Keratinocyte (primary cell): ENCODE data around the gene PIWIL4. TPM values are rescaled to one million over a fixed set of nuclear protein-coding genes. Genes with fewer than 3 reads are reported as not detected.

Experiments used
- DNase-seq: peaks from one replicate; pipeline ENCODE4 v3.0.0-alpha.2; 2011; ENCODE audit warnings: low read depth, missing footprints, low spot score
- FAIRE-seq: peaks from 2 replicates; lab custom pipeline; 2011; peaks lifted over from hg19 to GRCh38; lab: Jason Lieb, UNC
- H2AFZ ChIP-seq: 2 replicates; pipeline ENCODE4 v1.6.0; 2012; ENCODE audit warnings: low read length, control low read depth, inconsistent platforms; ENCODE audit not compliant: control insufficient read depth
- H3K27ac ChIP-seq: 2 replicates; pipeline ENCODE4 v1.5.1; 2011; ENCODE audit warnings: low read length; ENCODE audit not compliant: control insufficient read depth, insufficient read depth
- H3K27me3 ChIP-seq: 3 replicates; pipeline ENCODE4 v1.6.0; 2011; ENCODE audit warnings: low read length; ENCODE audit not compliant: control insufficient read depth, insufficient read depth; ENCODE audit errors: extremely low read depth
- H3K36me3 ChIP-seq, 2 experiments: 2 replicates in 1 of 2; 3 replicates in 1 of 2; pipeline ENCODE4 v1.5.1; 2011; ENCODE audit warnings: low read length in 2 of 2, mild to moderate bottlenecking in 1 of 2; ENCODE audit not compliant: control insufficient read depth in 2 of 2, insufficient read depth in 2 of 2; ENCODE audit errors: extremely low read depth in 1 of 2
- H3K4me1 ChIP-seq: 3 replicates; pipeline ENCODE4 v1.5.1; 2011; ENCODE audit warnings: low read length; ENCODE audit not compliant: control insufficient read depth, insufficient read depth; ENCODE audit errors: extremely low read depth
- H3K4me2 ChIP-seq: 3 replicates; pipeline ENCODE4 v1.6.0; 2011; ENCODE audit warnings: low read depth, low read length; ENCODE audit not compliant: control insufficient read depth, insufficient read depth; ENCODE audit errors: extremely low read depth
- H3K4me3 ChIP-seq, 3 experiments: fragments of 200-600 bp in 1 of 3; sonication (generic) in 1 of 3; 2 replicates in 2 of 3; 3 replicates in 1 of 3; pipeline ENCODE4 v1.5.1; 2011 to 2016; ENCODE audit warnings: low read length in 3 of 3, mild to moderate bottlenecking in 3 of 3, control low read depth in 2 of 3, inconsistent platforms in 1 of 3, low read depth in 1 of 3, mixed read lengths in 1 of 3, mixed run types in 1 of 3, moderate library complexity in 1 of 3; ENCODE audit not compliant: control insufficient read depth in 2 of 3, insufficient read depth in 2 of 3; ENCODE audit errors: extremely low read depth in 1 of 3
- H3K79me2 ChIP-seq: 2 replicates; pipeline ENCODE4 v1.6.0; 2012; ENCODE audit warnings: low read length; ENCODE audit not compliant: control insufficient read depth, insufficient read depth
- H3K9ac ChIP-seq: 3 replicates; pipeline ENCODE4 v1.6.0; 2011; ENCODE audit warnings: low read length; ENCODE audit not compliant: control insufficient read depth, insufficient read depth; ENCODE audit errors: extremely low read depth
- H3K9me1 ChIP-seq: 3 replicates; pipeline ENCODE4 v1.6.0; 2011; ENCODE audit warnings: low read length; ENCODE audit not compliant: control insufficient read depth, insufficient read depth; ENCODE audit errors: extremely low read depth
- H3K9me3 ChIP-seq: 2 replicates; pipeline ENCODE4 v1.5.1; 2012; ENCODE audit warnings: low read depth, low read length; ENCODE audit not compliant: control insufficient read depth
- H4K20me1 ChIP-seq: 3 replicates; pipeline ENCODE4 v1.6.0; 2011; ENCODE audit warnings: low read length; ENCODE audit not compliant: control insufficient read depth, insufficient read depth; ENCODE audit errors: extremely low read depth
- CTCF ChIP-seq, 3 experiments: IDR thresholded peaks in 1 of 3; conservative IDR thresholded peaks in 1 of 3; optimal IDR thresholded peaks in 1 of 3; 2 replicates in 2 of 3; 3 replicates in 1 of 3; pipeline versions ENCODE3 to v1.5.1; 2011; ENCODE audit warnings: low read length in 3 of 3, mild to moderate bottlenecking in 3 of 3, moderate library complexity in 2 of 3, control low read depth in 1 of 3, inconsistent platforms in 1 of 3; ENCODE audit not compliant: insufficient read depth in 2 of 3; ENCODE audit errors: extremely low read depth in 1 of 3
- EZH2 ChIP-seq: IDR thresholded peaks from one replicate; pipeline ENCODE4 v1.6.1; 2012; ENCODE audit warnings: inconsistent platforms, mild to moderate bottlenecking, low read length, moderate library complexity
- dilution Hi-C: fragments of 300-500 bp; cut with MboI; formaldehyde crosslinking; loops from one replicate; pipeline ENCODE4 v1.7.0; 2020; ENCODE audit warnings: low sequenced_read_pairs; ENCODE audit not compliant: extremely low pct_ligation_motif_present
- polyA plus RNA-seq, 5 experiments: library from polyadenylated mRNA; depleted of rRNA in 3 of 5; stranded (reverse) in 3 of 5; stranded (forward) in 1 of 5; unstranded in 1 of 5; fragments of >200 nt; gene quantifications; 1 replicate in 1 of 5; 2 replicates in 3 of 5; 3 replicates in 1 of 5; pipeline versions ENCODE4 v1.2.1 to v1.2.3, GENCODE V29; 2011 to 2012; ENCODE audit warnings: missing spikeins in 2 of 5, low read depth in 1 of 5, low replicate concordance in 1 of 5

Gene PIWIL4
- polyA plus RNA-seq, 1 donor (not counting 4 experiments of a cell fraction or from before 2014, with no cell fraction given) = 0.14 TPM

GRCh38 chr11:94656968-94657367 lies 89.8 kb downstream of the PIWIL4 start:
- dilution Hi-C loops = no loop called here
- FAIRE-seq = no peak

GRCh38 chr11:94657629-94658028 lies 90.5 kb downstream of the PIWIL4 start:
- H3K27me3 ChIP-seq = no peaks in the 10 kb centered on the region
- no peaks in the 10 kb centered on the region for H3K36me3 ChIP-seq
- H3K9me1 ChIP-seq = no peaks in the 10 kb centered on the region
- H4K20me1 ChIP-seq = no peaks in the 10 kb centered on the region
- H3K27ac ChIP-seq = no peak overlapping the region
- H3K79me2 ChIP-seq = no peaks in the 10 kb centered on the region
- no peaks in the 10 kb centered on the region for H3K9me3 ChIP-seq
- H3K4me2 ChIP-seq = no peak overlapping the region
- H3K4me1 ChIP-seq = peaks cover 4% of the 10 kb centered on the region
- TF ChIP-seq EZH2 = no peak
- no peak for TF ChIP-seq CTCF (optimal IDR thresholded peaks at IDR 0.05 in 1 of 3, IDR thresholded peaks at IDR 0.05 in 1 of 3, conservative IDR thresholded peaks at IDR 0.05 in 1 of 3; ENCODE audit: extremely low read depth in 1 of 3, insufficient read depth in 2 of 3, low read length in 3 of 3)
- no peak for DNase-seq
- H2AFZ ChIP-seq = no peak overlapping the region
- dilution Hi-C loops = no loop called here
- no peak overlapping the region for H3K4me3 ChIP-seq
- no peak for FAIRE-seq
- no peak overlapping the region for H3K9ac ChIP-seq

More at GRCh38 chr11:94656968-94657367, 89.8 kb downstream of the PIWIL4 start:
- DNase-seq = no peak
- no peaks in the 10 kb centered on the region for H3K36me3 ChIP-seq
- H3K27ac ChIP-seq = no peak overlapping the region
- H3K9me3 ChIP-seq = no peaks in the 10 kb centered on the region
- TF ChIP-seq EZH2 (no peak), CTCF (optimal IDR thresholded peaks at IDR 0.05 in 1 of 3, IDR thresholded peaks at IDR 0.05 in 1 of 3, conservative IDR thresholded peaks at IDR 0.05 in 1 of 3; ENCODE audit: extremely low read depth in 1 of 3, insufficient read depth in 2 of 3, low read length in 3 of 3) (no peak)
- H3K4me2 ChIP-seq = no peak overlapping the region
- H3K79me2 ChIP-seq = no peaks in the 10 kb centered on the region
- no peaks in the 10 kb centered on the region for H3K9me1 ChIP-seq
- H3K4me3 ChIP-seq = no peak overlapping the region
- no peaks in the 10 kb centered on the region for H3K27me3 ChIP-seq
- no peak overlapping the region for H2AFZ ChIP-seq
- H3K9ac ChIP-seq = no peak overlapping the region
- H4K20me1 ChIP-seq = no peaks in the 10 kb centered on the region
- peaks cover 4% of the 10 kb centered on the region for H3K4me1 ChIP-seq
